Testis (tissue), 2 donors: ENCODE results near the gene OR51A4.

Source experiments
- CTCF ChIP-seq, 3 experiments: fragments of 450-650 bp in 2 of 3; fragments of 200-600 bp in 1 of 3; sonication (generic) in 1 of 3; IDR thresholded peaks; one replicate each; pipeline ENCODE4 v1.5.1; 2016 to 2019; ENCODE audit warnings: antibody characterized with exemption in 3 of 3, mild to moderate bottlenecking in 2 of 3, moderate library complexity in 1 of 3
- POLR2A ChIP-seq: fragments of 450-650 bp; IDR thresholded peaks from one replicate; pipeline ENCODE4 v1.6.1; 2017; ENCODE audit warnings: antibody characterized with exemption, mild to moderate bottlenecking, moderate library complexity

GRCh38 chr11:4962816-4963215 lies 15.4 kb upstream of the OR51A4 start:
- TF ChIP-seq CTCF (IDR thresholded peaks at IDR 0.05), result no peak
- TF ChIP-seq POLR2A, result no peak
